T-helper 17 cell (primary cell): ENCODE results near the gene SDCBP2. TPM values are rescaled to one million over a fixed set of nuclear protein-coding genes. Genes with fewer than 3 reads are reported as not detected.

Experiments
- ATAC-seq: fragments of 150-1000 bp; cut with Tn5 transposase; 2 replicates; pipeline ENCODE4 v1.10.0; 2021; ENCODE audit warnings: mild to moderate bottlenecking, moderate library complexity
- DNase-seq, 3 donors: peaks; one replicate each; pipeline versions ENCODE4 v3.0.0 to v3.0.0-alpha.2; 2020 to 2021
- H3K9me3 ChIP-seq: one replicate; pipeline ENCODE4 v1.7.0; 2013; ENCODE audit warnings: low read length, mild to moderate bottlenecking; ENCODE audit not compliant: control insufficient read depth, poor library complexity, severe bottlenecking
- H3K27ac Mint-ChIP-seq: one replicate; pipeline ENCODE4 v1.8.0; 2022; ENCODE audit warnings: mild to moderate bottlenecking, moderate library complexity, mixed read lengths
- H3K27me3 Mint-ChIP-seq: one replicate; pipeline ENCODE4 v1.8.0; 2022; ENCODE audit warnings: mixed read lengths
- H3K36me3 Mint-ChIP-seq: one replicate; pipeline ENCODE4 v1.8.0; 2022; ENCODE audit warnings: low read depth, mixed read lengths
- H3K4me1 Mint-ChIP-seq: one replicate; pipeline ENCODE4 v1.8.0; 2022; ENCODE audit warnings: mild to moderate bottlenecking, mixed read lengths
- H3K4me3 Mint-ChIP-seq: one replicate; pipeline ENCODE4 v1.8.0; 2022; ENCODE audit warnings: mild to moderate bottlenecking, moderate library complexity, mixed read lengths
- total RNA-seq, 4 donors: library from RNA in 2 of 4; stranded (reverse) in 2 of 4; gene quantifications; one replicate each; pipeline ENCODE4 v1.2.3 and lab custom pipeline; 2022 to 2026

SDCBP2 gene
- total RNA-seq, 2 donors from 2014 or later, result 1.2 to 2.3 TPM

DNA sequence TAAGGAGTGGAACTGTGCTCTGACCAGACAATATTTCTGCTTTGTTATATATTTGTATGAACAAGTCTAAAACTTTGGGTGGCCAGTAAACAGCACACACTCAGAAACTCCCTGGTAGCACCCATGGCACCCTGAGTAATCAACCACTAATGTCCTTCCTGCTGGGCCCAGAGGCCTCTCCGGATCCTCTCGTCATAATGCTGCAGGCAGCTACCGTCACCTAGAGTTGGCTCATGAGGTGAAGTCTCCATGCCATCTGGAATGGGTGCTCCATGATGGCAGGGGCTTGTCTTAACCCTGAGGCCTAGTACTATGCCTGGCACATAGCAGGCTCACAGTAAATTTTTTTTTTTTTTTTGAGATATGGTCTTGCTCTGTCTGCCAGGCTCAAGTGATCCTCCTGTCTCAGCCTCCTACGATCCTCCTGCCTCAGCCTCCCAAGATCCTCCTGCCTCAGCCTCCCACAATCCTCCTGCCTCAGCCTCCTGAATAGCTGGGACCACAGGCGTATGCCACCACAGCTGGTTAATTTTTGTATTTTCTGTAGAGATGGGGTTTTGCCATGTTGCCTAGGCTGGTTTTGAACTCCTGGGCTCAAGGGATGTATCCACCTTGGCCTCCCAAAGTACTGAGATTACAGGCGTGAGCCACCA, 3.0 kb upstream of the SDCBP2 start:
- no peaks in the 10 kb centered on the region for H3K27me3 Mint-ChIP-seq
- peaks cover 2% of the 10 kb centered on the region for H3K36me3 Mint-ChIP-seq
- ATAC-seq (no peak), DNase-seq (no peak)
- no peak overlapping the region for H3K4me3 Mint-ChIP-seq
- no peak overlapping the region for H3K27ac Mint-ChIP-seq
- H3K4me1 Mint-ChIP-seq, result peaks cover 42% of the 10 kb centered on the region
- H3K9me3 ChIP-seq, result no peaks in the 10 kb centered on the region

GRCh38 chr20:1331101-1331500, 2.2 kb upstream of the SDCBP2 start:
- H3K36me3 Mint-ChIP-seq, result peaks cover 2% of the 10 kb centered on the region
- H3K27ac Mint-ChIP-seq, result no peak overlapping the region
- DNase-seq, result no peak

DNA sequence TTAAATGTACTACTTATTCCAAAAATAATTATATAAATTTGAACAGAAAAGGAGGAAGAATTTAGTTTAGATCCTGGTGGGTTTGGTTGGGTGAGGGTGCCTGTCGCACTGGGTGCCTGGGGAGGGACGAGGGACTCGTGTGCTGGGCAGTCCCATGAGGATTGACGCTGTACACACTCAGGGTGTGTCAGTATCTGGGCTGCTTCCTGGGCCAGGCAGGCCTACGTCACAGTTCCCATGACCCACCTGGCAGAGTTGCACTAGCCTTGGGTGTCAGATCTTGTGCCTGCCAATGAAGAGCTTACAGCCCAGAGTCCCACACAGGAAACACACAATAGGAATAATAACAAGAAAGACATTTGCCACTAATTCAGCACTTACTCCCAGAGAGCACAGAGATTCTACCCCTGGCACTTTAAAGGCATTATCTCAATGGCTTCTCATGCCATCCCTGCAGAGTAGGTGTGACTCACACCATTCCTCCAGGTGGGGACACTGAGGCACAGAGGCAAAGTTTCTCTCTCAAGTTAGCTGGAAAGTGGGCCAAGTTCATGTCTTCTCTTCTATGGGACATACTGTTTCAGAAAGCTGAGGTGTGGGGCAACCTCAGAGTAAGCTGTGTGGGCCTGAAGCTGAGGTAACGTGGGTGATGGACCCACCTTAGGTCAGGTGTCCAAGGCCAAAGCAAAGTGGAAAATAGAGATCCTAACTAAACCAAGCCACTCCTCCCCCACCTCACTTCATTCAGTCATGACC, 1.3 kb upstream of the SDCBP2 start:
- peaks cover 36% of the 10 kb centered on the region for H3K4me1 Mint-ChIP-seq
- H3K27me3 Mint-ChIP-seq, result no peaks in the 10 kb centered on the region
- no peak overlapping the region for H3K27ac Mint-ChIP-seq
- DNase-seq, result peak in 1 of 3 donors; percentile 21
- H3K4me3 Mint-ChIP-seq, result peak overlapping the region; percentile 39
- H3K36me3 Mint-ChIP-seq, result peaks cover 2% of the 10 kb centered on the region
- peak; percentile 36 for ATAC-seq
- no peaks in the 10 kb centered on the region for H3K9me3 ChIP-seq

More at GRCh38 chr20:1331101-1331500, 2.2 kb upstream of the SDCBP2 start:
- no peak for ATAC-seq
- no peaks in the 10 kb centered on the region for H3K27me3 Mint-ChIP-seq
- H3K9me3 ChIP-seq, result no peaks in the 10 kb centered on the region
- H3K4me1 Mint-ChIP-seq, result peaks cover 36% of the 10 kb centered on the region
- H3K4me3 Mint-ChIP-seq, result no peak overlapping the region

DNA sequence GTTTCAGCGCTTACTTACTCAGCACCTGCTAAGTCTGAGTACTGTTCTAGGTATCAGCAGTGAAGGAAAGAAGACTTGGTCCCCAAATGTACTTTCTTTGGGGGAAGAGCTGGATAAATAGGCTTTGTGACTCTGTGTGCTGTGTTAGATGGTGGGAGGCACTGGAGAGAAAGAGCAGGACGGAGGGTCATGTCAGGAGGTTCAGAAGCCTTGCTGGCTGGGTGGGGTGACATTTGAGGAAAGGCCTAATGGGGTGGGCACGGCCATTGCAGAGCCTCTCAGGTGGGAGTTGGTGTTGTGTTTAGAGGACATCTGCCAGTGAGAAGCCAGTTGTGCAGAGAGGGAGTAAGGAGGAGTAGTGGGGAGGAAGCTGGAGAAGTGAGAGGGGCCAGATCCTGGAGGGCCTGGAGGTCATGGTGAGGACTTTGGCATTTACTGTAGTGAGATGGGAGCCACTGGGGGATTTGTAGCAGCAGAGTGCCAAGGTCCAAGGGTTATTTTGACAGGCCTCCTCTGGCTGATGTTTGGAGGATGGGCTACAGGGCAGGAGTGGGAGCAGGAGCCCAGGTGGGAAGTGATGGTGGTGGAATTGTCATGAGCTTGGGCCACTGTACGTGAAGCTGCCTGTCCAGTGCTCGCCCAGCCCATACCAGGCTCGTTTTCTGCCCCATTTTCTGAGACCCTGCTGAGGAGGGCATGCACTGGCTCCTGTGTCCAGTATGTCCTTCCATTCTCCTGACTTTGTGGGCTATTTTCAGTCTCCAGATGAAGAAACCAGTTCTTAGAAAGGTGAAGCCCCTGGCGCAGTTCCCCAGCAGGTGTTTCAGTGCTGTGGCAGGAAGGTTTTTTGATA, 886 bp downstream of the SDCBP2 start:
- no peak overlapping the region for H3K27ac Mint-ChIP-seq
- no peak overlapping the region for H3K4me3 Mint-ChIP-seq
- DNase-seq (no peak), ATAC-seq (no peak)
- peaks cover 2% of the 10 kb centered on the region for H3K36me3 Mint-ChIP-seq
- H3K4me1 Mint-ChIP-seq, result peaks cover 33% of the 10 kb centered on the region
- H3K9me3 ChIP-seq, result no peaks in the 10 kb centered on the region
- H3K27me3 Mint-ChIP-seq, result no peaks in the 10 kb centered on the region

DNA sequence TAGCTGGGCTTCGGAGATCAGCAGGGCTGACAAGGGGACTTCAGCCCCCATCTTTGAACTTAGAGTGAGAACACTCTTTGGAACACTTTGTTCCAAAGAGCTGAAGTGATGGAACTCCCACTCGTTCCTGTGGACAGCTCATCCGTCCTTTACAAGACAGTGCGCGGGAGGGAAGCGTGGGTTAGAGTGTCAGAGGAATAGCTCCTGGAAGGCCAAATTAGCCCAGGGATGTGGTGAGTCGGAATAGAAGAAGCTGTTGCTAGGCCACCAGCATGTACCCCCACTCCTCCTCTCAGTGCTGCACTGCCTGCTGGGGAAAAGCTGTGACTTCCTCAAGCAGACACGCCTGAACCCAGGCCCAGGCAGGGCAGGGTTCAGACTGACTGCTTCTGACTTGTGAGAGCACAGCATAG, 1.7 kb downstream of the SDCBP2 start:
- no peaks in the 10 kb centered on the region for H3K9me3 ChIP-seq
- no peak overlapping the region for H3K27ac Mint-ChIP-seq
- no peak overlapping the region for H3K4me3 Mint-ChIP-seq
- DNase-seq (no peak), ATAC-seq (no peak)
- H3K27me3 Mint-ChIP-seq, result no peaks in the 10 kb centered on the region
- peaks cover 31% of the 10 kb centered on the region for H3K4me1 Mint-ChIP-seq
- peaks cover 2% of the 10 kb centered on the region for H3K36me3 Mint-ChIP-seq

- DNase-seq (no peak), ATAC-seq (no peak)
- H3K4me3 Mint-ChIP-seq, result no peak overlapping the region
- no peaks in the 10 kb centered on the region for H3K27me3 Mint-ChIP-seq
- H3K4me1 Mint-ChIP-seq, result peaks cover 33% of the 10 kb centered on the region
- no peak overlapping the region for H3K27ac Mint-ChIP-seq
- no peaks in the 10 kb centered on the region for H3K9me3 ChIP-seq
- peaks cover 4% of the 10 kb centered on the region for H3K36me3 Mint-ChIP-seq
These were observed 2.7 kb downstream of the SDCBP2 start for GRCh38 chr20:1326031-1326930.

DNA sequence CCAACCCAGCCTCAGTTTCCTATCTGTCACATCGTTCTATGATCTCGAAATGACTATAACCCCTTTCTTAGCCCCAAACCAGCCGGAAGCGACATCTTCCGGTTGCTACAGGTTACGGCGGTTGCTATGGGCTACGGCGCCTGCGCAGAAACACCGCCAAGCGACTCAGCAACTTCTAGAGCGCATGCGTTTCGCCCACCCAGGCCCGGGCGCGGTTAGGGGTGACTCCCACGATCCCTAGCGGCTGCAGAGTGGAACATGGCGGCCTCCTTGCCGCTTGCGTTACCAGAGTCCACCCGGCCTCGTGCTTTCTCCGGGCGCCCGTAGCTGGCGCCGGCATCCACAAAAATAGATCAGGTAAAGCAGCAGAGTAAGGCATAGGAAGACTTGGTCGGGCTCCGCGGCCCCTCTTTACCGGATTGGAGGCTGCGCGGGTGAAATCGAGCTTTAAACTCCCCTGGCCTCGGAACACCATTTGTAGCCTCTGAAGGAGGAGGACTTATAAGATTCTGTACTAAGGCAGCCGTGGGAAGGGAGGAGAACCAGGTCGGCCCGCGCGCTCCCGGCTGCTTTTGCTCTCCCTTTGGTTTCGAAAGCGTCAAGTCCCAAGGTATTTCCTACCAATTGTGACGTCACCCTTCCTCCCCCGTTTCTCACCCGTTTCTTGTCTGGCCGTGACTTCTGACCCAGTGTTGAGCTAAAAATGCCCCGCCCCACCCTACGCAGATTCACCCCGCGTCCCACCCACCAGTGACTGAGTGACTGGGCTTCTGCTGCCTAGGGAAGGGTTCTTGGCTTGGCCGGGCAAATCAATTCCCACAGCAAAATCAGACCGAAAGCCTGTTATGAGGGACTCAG, 3.5 kb downstream of the SDCBP2 start:
- no peaks in the 10 kb centered on the region for H3K27me3 Mint-ChIP-seq
- DNase-seq (peak; percentile 97 to 99 (median 98)), ATAC-seq (peak; percentile 89)
- H3K4me1 Mint-ChIP-seq, result peaks cover 27% of the 10 kb centered on the region
- no peaks in the 10 kb centered on the region for H3K9me3 ChIP-seq
- no peak overlapping the region for H3K4me3 Mint-ChIP-seq
- peaks cover 4% of the 10 kb centered on the region for H3K36me3 Mint-ChIP-seq
- H3K27ac Mint-ChIP-seq, result no peak overlapping the region

- peak in 1 of 3 donors; percentile 32 for DNase-seq
- no peak for ATAC-seq
These were observed 4.3 kb downstream of the SDCBP2 start for GRCh38 chr20:1324598-1325172.

DNA sequence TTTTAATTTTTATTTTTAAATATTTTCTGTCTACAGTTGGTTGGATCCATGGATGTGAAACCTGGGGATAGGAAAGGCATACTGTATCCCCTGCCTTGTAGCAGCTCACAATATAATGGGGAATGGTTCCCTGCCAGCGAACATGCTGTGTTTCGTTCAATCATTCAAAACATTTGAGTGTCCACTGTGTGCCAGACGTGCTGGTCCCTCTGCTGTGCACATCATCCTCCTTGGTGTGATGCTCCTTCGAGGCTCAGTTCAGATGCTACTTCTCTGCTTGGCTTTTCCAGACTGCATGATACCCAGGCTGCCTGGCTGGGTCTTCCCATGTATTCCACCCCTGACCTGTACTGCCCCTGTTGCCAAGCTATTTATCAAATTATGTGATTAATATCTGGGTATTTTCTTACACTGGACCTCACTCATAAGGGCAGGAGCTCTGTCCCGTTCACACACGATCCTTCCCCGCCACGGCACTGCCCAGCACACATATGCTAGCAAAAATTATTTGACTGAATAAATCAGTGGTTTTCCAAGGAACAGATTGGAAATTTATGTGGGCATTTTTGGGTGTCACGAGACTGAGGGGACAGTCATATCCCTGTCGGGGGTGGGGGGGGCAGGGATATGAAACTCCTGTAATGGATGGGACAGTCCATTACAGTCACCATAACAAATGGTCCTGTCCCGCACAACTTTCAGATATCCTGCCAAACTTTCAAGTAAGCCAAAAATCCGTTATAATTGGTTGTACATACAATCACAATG, 4.9 kb downstream of the SDCBP2 start:
- Mint-ChIP-seq H3K27me3 (no peaks in the 10 kb centered on the region), H3K27ac (no peak overlapping the region), H3K36me3 (peaks cover 3% of the 10 kb centered on the region), H3K4me3 (no peak overlapping the region), H3K4me1 (peaks cover 16% of the 10 kb centered on the region)
- no peaks in the 10 kb centered on the region for H3K9me3 ChIP-seq
- DNase-seq (peak in 1 of 3 donors; percentile 1), ATAC-seq (no peak)

More at GRCh38 chr20:1324598-1325172, 4.3 kb downstream of the SDCBP2 start:
- Mint-ChIP-seq H3K36me3 (peaks cover 3% of the 10 kb centered on the region), H3K4me3 (no peak overlapping the region), H3K4me1 (peaks cover 22% of the 10 kb centered on the region), H3K27me3 (no peaks in the 10 kb centered on the region), H3K27ac (no peak overlapping the region)
- no peaks in the 10 kb centered on the region for H3K9me3 ChIP-seq

DNA sequence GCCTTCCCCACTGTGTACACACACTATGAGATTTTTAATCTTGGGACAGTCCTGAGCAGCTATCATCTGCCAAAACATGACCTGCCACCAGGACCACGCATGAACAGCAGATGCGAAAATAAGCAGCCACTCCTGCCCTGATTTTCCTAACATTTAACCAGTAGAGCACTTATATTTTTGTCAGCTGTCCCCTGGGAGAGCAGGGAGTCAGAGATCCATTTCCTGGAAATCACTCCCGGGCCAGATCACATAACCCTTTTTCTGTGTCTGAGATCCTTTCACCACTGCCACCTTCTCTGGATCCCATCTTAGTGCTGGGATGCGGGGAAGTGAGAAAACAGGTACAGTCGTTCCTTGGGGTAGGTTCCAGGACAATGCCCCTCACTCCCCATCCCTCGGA, 5.7 kb downstream of the SDCBP2 start:
- peak in 1 of 3 donors; percentile 3 for DNase-seq
- no peak for ATAC-seq
- no peaks in the 10 kb centered on the region for H3K9me3 ChIP-seq
- Mint-ChIP-seq H3K27me3 (no peaks in the 10 kb centered on the region), H3K36me3 (peaks cover 3% of the 10 kb centered on the region), H3K4me1 (peaks cover 16% of the 10 kb centered on the region), H3K27ac (no peak overlapping the region), H3K4me3 (no peak overlapping the region)
